Esophagus squamous epithelium (tissue), 4 donors: ENCODE measurements around the gene PCDHGA6.
"Not testable (repeated sequence)": the region's sequence is repeated elsewhere in the genome, so short reads cannot be mapped to it uniquely, and the experiment has no call there.

Experiments
- CTCF ChIP-seq, 6 experiments: fragments of 450-650 bp in 4 of 6; fragments of 200-600 bp in 2 of 6; sonication (generic) in 2 of 6; IDR thresholded peaks; one replicate each; pipeline ENCODE4 v1.5.1; 2016 to 2019; ENCODE audit warnings: antibody characterized with exemption in 6 of 6, mild to moderate bottlenecking in 4 of 6, moderate library complexity in 4 of 6
- POLR2A ChIP-seq, 4 donors: fragments of 450-650 bp; IDR thresholded peaks; one replicate each; pipeline ENCODE4 v1.6.1; 2017; ENCODE audit warnings: antibody characterized with exemption in 4 of 4, mild to moderate bottlenecking in 4 of 4, moderate library complexity in 3 of 4

- TF ChIP-seq CTCF, POLR2A (IDR thresholded peaks at IDR 0.05): not testable (repeated sequence)
These were observed 1.9 kb downstream of the PCDHGA6 start for GRCh38 chr5:141375444-141376155.
